Endothelial cell (in vitro differentiated cells): ENCODE measurements around the gene CNGA4. TPM values are rescaled to one million over a fixed set of nuclear protein-coding genes. Genes with fewer than 3 reads are reported as not detected.

Experiments
- DNase-seq: peaks from one replicate; pipeline ENCODE4 v3.0.0; 2021; ENCODE audit warnings: low spot score
- H3K27ac Mint-ChIP-seq: one replicate; pipeline ENCODE4 v1.8.0; 2021; ENCODE audit warnings: mixed read lengths, inconsistent platforms; ENCODE audit not compliant: unreplicated experiment
- H3K27me3 Mint-ChIP-seq: one replicate; pipeline ENCODE4 v1.8.0; 2021; ENCODE audit warnings: mild to moderate bottlenecking, moderate library complexity, mixed read lengths, inconsistent platforms; ENCODE audit not compliant: unreplicated experiment
- H3K36me3 Mint-ChIP-seq: one replicate; pipeline ENCODE4 v1.8.0; 2021; ENCODE audit warnings: mild to moderate bottlenecking, low read depth, mixed read lengths, inconsistent platforms; ENCODE audit not compliant: unreplicated experiment
- H3K4me1 Mint-ChIP-seq: one replicate; pipeline ENCODE4 v1.8.0; 2021; ENCODE audit warnings: mild to moderate bottlenecking, mixed read lengths, inconsistent platforms; ENCODE audit not compliant: unreplicated experiment
- H3K4me3 Mint-ChIP-seq: one replicate; pipeline ENCODE4 v1.8.0; 2021; ENCODE audit warnings: mild to moderate bottlenecking, mixed read lengths, inconsistent platforms; ENCODE audit not compliant: unreplicated experiment
- H3K9me3 Mint-ChIP-seq: one replicate; pipeline ENCODE4 v1.8.0; 2021; ENCODE audit warnings: mixed read lengths, inconsistent platforms; ENCODE audit not compliant: unreplicated experiment
- CTCF ChIP-seq: fragments of 200-600 bp; sonication (generic); IDR thresholded peaks from one replicate; pipeline ENCODE4 v1.5.0; 2021; ENCODE audit warnings: antibody characterized with exemption; ENCODE audit not compliant: unreplicated experiment
- total RNA-seq: library from RNA; stranded (reverse); fragmentation: NEBNext Ultra II Directional; extraction: Animal tissue kit (Norgen Biotek cat#: 25700); gene quantifications from one replicate; pipeline ENCODE4 v1.2.1, GENCODE V29; 2021; ENCODE audit not compliant: unreplicated experiment

Gene CNGA4
- total RNA-seq, 1 donor from 2014 or later = not detected

GRCh38 chr11:6210274-6210955 is 28.5 kb upstream of the CNGA4 start:
- no peak for TF ChIP-seq CTCF
- Mint-ChIP-seq H3K4me1 (no peaks in the 10 kb centered on the region), H3K4me3 (no peak overlapping the region), H3K9me3 (no peaks in the 10 kb centered on the region), H3K27ac (no peak overlapping the region), H3K36me3 (peaks cover 12% of the 10 kb centered on the region), H3K27me3 (no peaks in the 10 kb centered on the region)
- DNase-seq = no peak

DNA sequence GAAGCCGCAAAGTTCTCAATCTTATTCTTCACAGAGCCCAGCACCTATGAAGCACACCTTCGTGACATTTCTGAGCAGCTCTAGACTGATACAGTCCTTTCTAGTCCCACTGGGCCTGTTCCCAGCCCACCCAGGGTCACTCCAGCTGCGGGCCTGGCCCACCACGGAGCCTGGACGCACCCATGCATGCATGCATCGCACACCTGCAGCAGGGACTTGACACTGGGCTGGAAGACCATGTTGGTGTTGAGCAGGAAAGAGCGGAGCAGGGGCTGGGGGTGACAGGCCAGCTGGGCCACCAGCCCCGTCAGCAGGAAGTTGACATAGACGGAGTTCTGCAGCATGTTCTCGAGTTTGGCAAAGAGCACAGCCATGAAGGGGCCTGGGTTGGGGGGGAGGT is 24.4 kb upstream of the CNGA4 start:
- H3K4me3 Mint-ChIP-seq = no peak overlapping the region
- H3K27ac Mint-ChIP-seq = no peak overlapping the region
- H3K9me3 Mint-ChIP-seq = no peaks in the 10 kb centered on the region
- H3K4me1 Mint-ChIP-seq = peaks cover 22% of the 10 kb centered on the region
- no peak for TF ChIP-seq CTCF
- peaks cover 24% of the 10 kb centered on the region for H3K36me3 Mint-ChIP-seq
- DNase-seq = no peak
- H3K27me3 Mint-ChIP-seq = peaks cover 10% of the 10 kb centered on the region

DNA sequence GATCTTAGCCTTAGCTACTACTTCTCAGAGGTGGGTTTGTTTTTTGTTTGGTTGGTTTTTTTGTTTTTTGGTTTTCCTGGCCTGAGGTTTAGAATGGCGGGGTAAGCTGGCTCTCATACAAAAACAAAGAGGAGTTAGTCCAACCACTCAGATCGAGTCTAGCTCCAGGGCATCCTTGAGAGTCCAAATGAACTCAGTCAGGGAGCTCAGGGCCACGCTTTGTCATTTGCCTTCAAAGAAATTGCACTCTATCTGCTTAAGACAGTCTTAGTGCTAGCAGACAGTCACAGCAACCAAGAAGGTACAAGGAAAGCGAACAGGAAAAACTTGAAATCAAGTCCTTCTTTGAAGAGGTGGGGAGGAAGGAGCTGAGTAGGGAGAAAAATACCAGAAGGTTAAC is 22.4 kb upstream of the CNGA4 start:
- DNase-seq = no peak
- H3K4me3 Mint-ChIP-seq = no peak overlapping the region
- H3K4me1 Mint-ChIP-seq = peaks cover 34% of the 10 kb centered on the region
- TF ChIP-seq CTCF = no peak
- no peaks in the 10 kb centered on the region for H3K9me3 Mint-ChIP-seq
- H3K27me3 Mint-ChIP-seq = peaks cover 10% of the 10 kb centered on the region
- no peak overlapping the region for H3K27ac Mint-ChIP-seq
- H3K36me3 Mint-ChIP-seq = peaks cover 25% of the 10 kb centered on the region

DNA sequence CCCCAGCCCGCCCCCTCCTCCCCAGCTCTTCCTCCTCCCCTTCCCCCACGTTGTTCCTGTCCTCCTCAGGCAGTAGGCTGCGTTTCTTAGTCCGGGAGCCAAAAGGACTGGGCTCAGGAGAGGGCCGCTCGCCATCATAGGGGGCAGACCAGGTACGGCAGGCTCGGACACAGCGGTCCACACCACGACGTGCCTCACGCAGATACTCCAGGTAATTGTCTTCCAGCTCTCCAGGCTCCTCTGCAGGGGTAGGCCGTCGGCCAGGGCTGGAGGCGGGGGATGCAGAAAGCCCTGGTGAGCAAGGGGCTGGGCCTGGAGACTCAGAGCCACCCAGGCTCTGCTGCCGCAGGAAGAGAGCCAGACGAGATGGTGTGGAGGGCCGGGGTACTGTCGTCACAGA is 21.2 kb upstream of the CNGA4 start:
- H3K36me3 Mint-ChIP-seq = peaks cover 35% of the 10 kb centered on the region
- no peaks in the 10 kb centered on the region for H3K9me3 Mint-ChIP-seq
- H3K27me3 Mint-ChIP-seq = peaks cover 10% of the 10 kb centered on the region
- TF ChIP-seq CTCF = no peak
- H3K4me3 Mint-ChIP-seq = peak overlapping the region; percentile 70
- H3K27ac Mint-ChIP-seq = peak overlapping the region; percentile 57
- DNase-seq = no peak
- H3K4me1 Mint-ChIP-seq = peaks cover 37% of the 10 kb centered on the region

GRCh38 chr11:6219359-6219758 is 19.5 kb upstream of the CNGA4 start:
- TF ChIP-seq CTCF = no peak
- Mint-ChIP-seq H3K4me1 (peaks cover 37% of the 10 kb centered on the region), H3K9me3 (no peaks in the 10 kb centered on the region), H3K27ac (peak overlapping the region; percentile 90), H3K27me3 (peaks cover 10% of the 10 kb centered on the region), H3K36me3 (peaks cover 35% of the 10 kb centered on the region), H3K4me3 (peak overlapping the region; percentile 61)
- peak; percentile 15 for DNase-seq
